ENCODE results near the gene CAMK2A. TPM values are rescaled to one million over a fixed set of nuclear protein-coding genes. Genes with fewer than 3 reads are reported as not detected.

CAMK2A gene
- total RNA-seq, 2 experiments from 2014 or later = not detected

- H3K9me3 Mint-ChIP-seq (ENCODE audit: insufficient read depth) = no peaks in the 10 kb centered on the region
- no peak overlapping the region for H3K4me3 Mint-ChIP-seq
- no peaks in the 10 kb centered on the region for H3K4me1 Mint-ChIP-seq (ENCODE audit: low read depth)
- no peak for DNase-seq
- H3K27ac Mint-ChIP-seq = no peak overlapping the region
- H3K27me3 Mint-ChIP-seq (ENCODE audit: low read depth) = peaks cover 7% of the 10 kb centered on the region
- no peaks in the 10 kb centered on the region for H3K36me3 Mint-ChIP-seq (ENCODE audit: low read depth)
- no peak for ATAC-seq
- CTCF ChIA-PET = interaction anchor here (0.8 kb wide), 1 partner anchor 18 kb away, joined by 3 read pairs; no protein-coding TSS in a partner anchor
- POLR2A ChIA-PET = no interaction called here
Observed at GRCh38 chr5:150180241-150181026, 109.1 kb downstream of the CAMK2A start.

GRCh38 chr5:150179019-150179620 lies 110.5 kb downstream of the CAMK2A start:
- CTCF ChIA-PET = no interaction called here
- POLR2A ChIA-PET = no interaction called here
- DNase-seq (no peak), ATAC-seq (no peak)
- Mint-ChIP-seq H3K27ac (no peak overlapping the region), H3K4me3 (no peak overlapping the region), H3K4me1 (ENCODE audit: low read depth) (no peaks in the 10 kb centered on the region), H3K27me3 (ENCODE audit: low read depth) (peaks cover 10% of the 10 kb centered on the region), H3K9me3 (ENCODE audit: insufficient read depth) (no peaks in the 10 kb centered on the region), H3K36me3 (ENCODE audit: low read depth) (no peaks in the 10 kb centered on the region)

- H3K27ac Mint-ChIP-seq = no peak overlapping the region
- ChIA-PET POLR2A (no interaction called here), CTCF (interaction anchor here (1.3 kb wide), 1 partner anchor 16 kb away, joined by 3 read pairs; no protein-coding TSS in a partner anchor)
- H3K9me3 Mint-ChIP-seq (ENCODE audit: insufficient read depth) = no peaks in the 10 kb centered on the region
- DNase-seq (no peak), ATAC-seq (no peak)
- H3K4me3 Mint-ChIP-seq = no peak overlapping the region
- H3K27me3 Mint-ChIP-seq (ENCODE audit: low read depth) = peaks cover 16% of the 10 kb centered on the region
- H3K36me3 Mint-ChIP-seq (ENCODE audit: low read depth) = no peaks in the 10 kb centered on the region
- H3K4me1 Mint-ChIP-seq (ENCODE audit: low read depth) = no peaks in the 10 kb centered on the region
Observed at GRCh38 chr5:150178262-150178661, 111.3 kb downstream of the CAMK2A start.

DNA sequence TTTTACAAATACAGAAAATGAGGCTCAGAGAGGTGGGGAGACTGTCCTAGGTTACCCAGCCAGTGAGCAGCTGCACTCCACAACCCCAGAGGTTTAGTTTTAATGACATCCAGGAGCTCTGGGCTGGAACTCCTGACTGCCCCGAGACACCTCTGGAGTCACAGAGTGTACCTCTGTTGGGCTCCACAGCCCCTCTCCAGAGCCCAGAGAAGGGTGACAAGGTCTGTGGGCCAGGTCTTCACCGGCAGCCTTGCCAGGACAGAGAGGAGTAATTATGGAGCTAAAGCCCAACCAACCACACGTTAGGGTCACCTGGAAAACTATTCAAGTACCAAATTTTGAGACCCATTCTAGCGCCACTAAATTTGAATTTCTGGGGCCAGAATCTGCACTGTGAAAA lies 111.9 kb downstream of the CAMK2A start:
- no peak overlapping the region for H3K27ac Mint-ChIP-seq
- H3K4me3 Mint-ChIP-seq = no peak overlapping the region
- DNase-seq (no peak), ATAC-seq (no peak)
- peaks cover 14% of the 10 kb centered on the region for H3K27me3 Mint-ChIP-seq (ENCODE audit: low read depth)
- H3K4me1 Mint-ChIP-seq (ENCODE audit: low read depth) = no peaks in the 10 kb centered on the region
- ChIA-PET CTCF (interaction anchor here (1.3 kb wide), 1 partner anchor 16 kb away, joined by 3 read pairs; no protein-coding TSS in a partner anchor), POLR2A (no interaction called here)
- no peaks in the 10 kb centered on the region for H3K9me3 Mint-ChIP-seq (ENCODE audit: insufficient read depth)
- no peaks in the 10 kb centered on the region for H3K36me3 Mint-ChIP-seq (ENCODE audit: low read depth)

DNA sequence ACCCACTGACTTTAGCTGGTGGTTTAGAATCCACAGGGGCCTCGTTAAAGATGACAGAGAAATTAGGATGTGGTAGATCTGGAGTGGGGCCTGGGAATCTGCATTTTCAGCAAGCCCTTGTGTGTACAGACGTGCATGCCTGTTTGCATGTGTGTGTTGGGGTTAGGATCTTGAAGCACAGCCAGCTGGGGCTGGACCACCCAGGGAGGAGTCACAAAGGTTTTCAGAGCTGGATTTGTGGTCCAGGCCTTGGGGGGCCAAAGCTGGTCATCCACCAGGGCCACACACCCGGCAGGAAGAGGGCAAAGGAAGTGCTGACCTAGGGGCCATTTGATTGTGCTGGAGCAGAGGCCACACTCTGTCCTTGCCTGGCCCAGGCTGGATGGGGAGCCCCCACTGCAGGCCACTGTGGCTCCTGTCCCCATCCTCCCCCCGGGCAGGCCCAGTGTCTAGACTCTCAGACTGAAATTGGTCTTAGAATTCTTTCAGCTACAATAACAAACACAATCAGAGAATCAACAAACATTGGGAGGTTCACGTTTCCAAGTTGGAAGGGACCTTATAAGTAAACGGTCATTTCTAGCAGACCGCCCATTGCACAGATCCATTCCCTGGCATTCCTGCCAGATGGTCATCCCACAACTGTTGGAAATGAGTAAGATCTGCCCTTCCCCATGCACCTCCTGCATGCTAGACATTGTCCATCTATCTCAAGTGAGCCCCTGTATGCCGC lies 112.7 kb downstream of the CAMK2A start:
- Mint-ChIP-seq H3K4me1 (ENCODE audit: low read depth) (no peaks in the 10 kb centered on the region), H3K4me3 (no peak overlapping the region), H3K27ac (no peak overlapping the region), H3K36me3 (ENCODE audit: low read depth) (no peaks in the 10 kb centered on the region), H3K9me3 (ENCODE audit: insufficient read depth) (no peaks in the 10 kb centered on the region), H3K27me3 (ENCODE audit: low read depth) (peaks cover 18% of the 10 kb centered on the region)
- no peak for DNase-seq
- ChIA-PET CTCF (interaction anchor here (1.4 kb wide), 1 partner anchor 15 kb away, joined by 3 read pairs; no protein-coding TSS in a partner anchor), POLR2A (no interaction called here)
- no peak for ATAC-seq

DNA sequence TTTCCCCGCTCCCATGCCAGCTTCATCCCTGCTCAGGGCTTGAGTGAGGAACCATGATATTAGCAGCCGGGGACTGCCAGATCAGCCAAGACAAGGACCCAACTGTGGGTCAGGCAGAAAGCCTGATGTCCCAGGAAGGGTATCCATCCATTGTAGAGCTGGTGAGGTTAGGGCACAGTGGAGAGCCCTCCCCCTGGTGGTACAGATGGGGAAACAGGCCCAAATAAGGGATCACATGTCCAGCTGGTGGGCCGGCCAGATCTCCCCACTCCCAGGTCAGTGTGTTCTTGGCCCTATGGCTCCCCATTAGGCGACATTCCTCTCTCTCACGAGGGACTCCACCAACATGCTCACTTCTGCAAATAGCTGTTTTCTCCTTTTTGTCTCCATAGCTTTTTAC lies 114.0 kb downstream of the CAMK2A start:
- CTCF ChIA-PET = interaction anchor here (0.9 to 2.4 kb wide), 7 partner anchors 13 to 48 kb away, joined by 3 to 9 read pairs (median 4); no protein-coding TSS in a partner anchor
- Mint-ChIP-seq H3K27ac (no peak overlapping the region), H3K4me1 (ENCODE audit: low read depth) (no peaks in the 10 kb centered on the region), H3K4me3 (no peak overlapping the region), H3K27me3 (ENCODE audit: low read depth) (peaks cover 22% of the 10 kb centered on the region), H3K9me3 (ENCODE audit: insufficient read depth) (no peaks in the 10 kb centered on the region), H3K36me3 (ENCODE audit: low read depth) (no peaks in the 10 kb centered on the region)
- POLR2A ChIA-PET = no interaction called here
- ATAC-seq (no peak), DNase-seq (peak; percentile 32)

- ChIA-PET POLR2A (no interaction called here), CTCF (interaction anchor here (0.9 to 2.4 kb wide), 7 partner anchors 13 to 176 kb away, joined by 3 to 9 read pairs (median 4); no protein-coding TSS in a partner anchor)
- H3K4me3 Mint-ChIP-seq = no peak overlapping the region
- DNase-seq (no peak), ATAC-seq (no peak)
- no peak overlapping the region for H3K27ac Mint-ChIP-seq
- no peaks in the 10 kb centered on the region for H3K36me3 Mint-ChIP-seq (ENCODE audit: low read depth)
- H3K27me3 Mint-ChIP-seq (ENCODE audit: low read depth) = peaks cover 27% of the 10 kb centered on the region
- H3K4me1 Mint-ChIP-seq (ENCODE audit: low read depth) = no peaks in the 10 kb centered on the region
- no peaks in the 10 kb centered on the region for H3K9me3 Mint-ChIP-seq (ENCODE audit: insufficient read depth)
Observed at GRCh38 chr5:150175076-150175475, 114.5 kb downstream of the CAMK2A start.

DNA sequence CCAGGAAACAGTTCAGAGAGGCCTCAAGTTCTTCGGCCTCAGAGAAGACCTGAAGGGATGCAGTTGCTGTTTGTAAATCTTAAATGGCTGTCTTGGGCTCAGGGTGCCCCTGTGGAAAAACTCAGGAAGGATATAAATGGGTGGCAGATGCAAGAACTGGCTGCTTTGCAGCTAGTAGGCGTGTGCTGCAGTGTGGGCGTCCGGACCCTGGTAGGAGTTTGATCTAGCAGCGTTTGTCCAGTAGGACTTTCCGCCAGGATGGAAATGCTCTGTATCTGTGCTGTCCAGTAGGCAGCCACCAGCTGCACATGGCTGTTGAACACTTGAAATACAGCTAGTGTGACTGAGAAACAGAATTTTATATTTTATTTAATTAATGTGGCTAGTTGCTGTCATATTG lies 115.3 kb downstream of the CAMK2A start:
- H3K4me1 Mint-ChIP-seq (ENCODE audit: low read depth) = no peaks in the 10 kb centered on the region
- ATAC-seq (no peak), DNase-seq (no peak)
- H3K27me3 Mint-ChIP-seq (ENCODE audit: low read depth) = peaks cover 33% of the 10 kb centered on the region
- no peak overlapping the region for H3K4me3 Mint-ChIP-seq
- ChIA-PET CTCF (interaction anchor here (1.1 to 2.4 kb wide), 3 partner anchors 12 to 176 kb away, joined by 3 to 9 read pairs (median 7); no protein-coding TSS in a partner anchor), POLR2A (no interaction called here)
- H3K36me3 Mint-ChIP-seq (ENCODE audit: low read depth) = no peaks in the 10 kb centered on the region
- H3K9me3 Mint-ChIP-seq (ENCODE audit: insufficient read depth) = no peaks in the 10 kb centered on the region
- no peak overlapping the region for H3K27ac Mint-ChIP-seq

DNA sequence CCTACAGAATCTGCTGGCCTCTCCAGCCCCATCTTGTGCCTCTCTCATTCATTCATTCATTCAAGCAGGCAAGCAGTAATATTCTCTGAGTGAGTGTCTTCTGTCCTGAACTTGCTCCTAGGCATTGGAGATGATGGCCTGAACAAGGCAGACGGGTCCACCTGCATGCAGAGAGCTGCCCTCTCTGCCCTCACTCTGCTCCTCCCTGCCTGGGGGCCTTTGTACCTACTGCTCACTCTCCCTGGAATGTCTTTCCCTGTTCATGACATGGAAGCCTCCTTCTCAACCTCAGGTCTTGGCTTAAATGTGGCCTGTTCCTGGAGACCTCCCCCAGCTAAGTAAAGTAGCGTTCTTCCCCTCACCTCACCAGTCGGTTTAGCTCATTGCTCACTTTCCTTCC lies 116.4 kb downstream of the CAMK2A start:
- H3K9me3 Mint-ChIP-seq (ENCODE audit: insufficient read depth) = no peaks in the 10 kb centered on the region
- POLR2A ChIA-PET = no interaction called here
- no peak overlapping the region for H3K27ac Mint-ChIP-seq
- CTCF ChIA-PET = no interaction called here
- no peak for DNase-seq
- no peaks in the 10 kb centered on the region for H3K4me1 Mint-ChIP-seq (ENCODE audit: low read depth)
- H3K4me3 Mint-ChIP-seq = no peak overlapping the region
- no peak for ATAC-seq
- peaks cover 44% of the 10 kb centered on the region for H3K27me3 Mint-ChIP-seq (ENCODE audit: low read depth)
- no peaks in the 10 kb centered on the region for H3K36me3 Mint-ChIP-seq (ENCODE audit: low read depth)

- no peak for ATAC-seq
- peaks cover 49% of the 10 kb centered on the region for H3K27me3 Mint-ChIP-seq (ENCODE audit: low read depth)
- H3K36me3 Mint-ChIP-seq (ENCODE audit: low read depth) = no peaks in the 10 kb centered on the region
- H3K9me3 Mint-ChIP-seq (ENCODE audit: insufficient read depth) = no peaks in the 10 kb centered on the region
- no peak for DNase-seq
- H3K4me1 Mint-ChIP-seq (ENCODE audit: low read depth) = peaks cover under 1% of the 10 kb centered on the region
- H3K27ac Mint-ChIP-seq = no peak overlapping the region
- POLR2A ChIA-PET = no interaction called here
- no peak overlapping the region for H3K4me3 Mint-ChIP-seq
- CTCF ChIA-PET = interaction anchor here (1.5 kb wide), 1 partner anchor 46 kb away, joined by 6 read pairs; no protein-coding TSS in a partner anchor
Observed at GRCh38 chr5:150172556-150172955, 117.0 kb downstream of the CAMK2A start.

- no peak for DNase-seq
- ChIA-PET CTCF (interaction anchor here (1.5 kb wide), 1 partner anchor 47 kb away, joined by 6 read pairs; no protein-coding TSS in a partner anchor), POLR2A (no interaction called here)
- Mint-ChIP-seq H3K9me3 (ENCODE audit: insufficient read depth) (no peaks in the 10 kb centered on the region), H3K4me1 (ENCODE audit: low read depth) (peaks cover 2% of the 10 kb centered on the region), H3K4me3 (no peak overlapping the region), H3K27me3 (ENCODE audit: low read depth) (peaks cover 53% of the 10 kb centered on the region), H3K36me3 (ENCODE audit: low read depth) (no peaks in the 10 kb centered on the region), H3K27ac (no peak overlapping the region)
- ATAC-seq = no peak
Observed at GRCh38 chr5:150172145-150172544, 117.4 kb downstream of the CAMK2A start.

All from activated CD8-positive, alpha-beta T cell treated with anti-CD3 and anti-CD28 coated beads, Interleukin-2, amount 10 ng/mL, durations not matched to agents 7 days and 5 days (primary cell).